A549 (cell line): ENCODE results near the gene VWA8.
A peak's percentile ranks its signal among the peaks of the same experiment; 100 is the strongest.

Experiments
- CBX8 ChIP-seq: fragments of 200-600 bp; sonication (generic); IDR thresholded peaks from 2 replicates; pipeline ENCODE4 v1.6.1; 2016
- CTCF ChIP-seq: fragments of >200 bp; sonication (Bioruptor Twin); formaldehyde crosslinking; IDR thresholded peaks from 3 replicates; pipeline ENCODE4 v1.5.1; 2016
- ESRRA ChIP-seq: fragments of 150-350 bp; IDR thresholded peaks from 2 replicates; pipeline ENCODE4 v1.6.1; 2014; ENCODE audit warnings: mild to moderate bottlenecking, low read length, borderline replicate concordance
- HOXB13 ChIP-seq: fragments of 250-450 bp; sonication (Bioruptor Pico); IDR thresholded peaks from 2 replicates; pipeline ENCODE4 v1.5.0; 2020; ENCODE audit warnings: low read depth, mild to moderate bottlenecking, moderate library complexity
- KDM1A ChIP-seq: fragments of 200-600 bp; sonication (generic); IDR thresholded peaks from 2 replicates; pipeline ENCODE4 v1.6.1; 2016; ENCODE audit warnings: low read depth, mild to moderate bottlenecking
- KDM5A ChIP-seq: fragments of 200-600 bp; sonication (generic); IDR thresholded peaks from 2 replicates; pipeline ENCODE4 v1.6.1; 2016; ENCODE audit warnings: antibody characterized with exemption, mild to moderate bottlenecking
- MAX ChIP-seq: IDR thresholded peaks from 2 replicates; pipeline ENCODE4 v1.6.1; 2012
- POLR2A ChIP-seq: IDR thresholded peaks from 2 replicates; pipeline ENCODE4 v1.6.1; 2012; ENCODE audit warnings: mild to moderate bottlenecking, low read length
- RAD21 ChIP-seq, 2 experiments: fragments of >200 bp in 1 of 2; sonication (Bioruptor Twin) in 1 of 2; formaldehyde crosslinking in 1 of 2; IDR thresholded peaks in 1 of 2; conservative IDR thresholded peaks in 1 of 2; 2 replicates in 1 of 2; 3 replicates in 1 of 2; pipeline ENCODE4 v1.6.1; 2012 to 2018; ENCODE audit warnings: inconsistent platforms in 1 of 2
- RFX5 ChIP-seq: fragments of 450-650 bp; IDR thresholded peaks from 2 replicates; pipeline ENCODE4 v1.7.1; 2014; ENCODE audit warnings: antibody characterized with exemption, mild to moderate bottlenecking, moderate library complexity
- RNF2 ChIP-seq: fragments of 200-600 bp; sonication (generic); IDR thresholded peaks from 2 replicates; pipeline ENCODE4 v1.6.1; 2016; ENCODE audit warnings: low read depth, mild to moderate bottlenecking, antibody characterized with exemption, moderate library complexity, borderline replicate concordance
- USF2 ChIP-seq: fragments of 450-650 bp; IDR thresholded peaks from 2 replicates; pipeline ENCODE4 v1.6.1; 2014; ENCODE audit warnings: antibody characterized with exemption
- ZFP36 ChIP-seq: fragments of 450-650 bp; IDR thresholded peaks from 2 replicates; pipeline ENCODE4 v1.6.1; 2014; ENCODE audit warnings: borderline replicate concordance; ENCODE audit not compliant: partially characterized antibody

- TF ChIP-seq ESRRA (no peak), RFX5 (no peak), CTCF (0 out of 3 replicates have a peak, but pooled peaks have one; percentile 8), USF2 (no peak), RNF2 (no peak), MAX (no peak), RAD21 (conservative IDR thresholded peaks at IDR 0.05 in 1 of 2, IDR thresholded peaks at IDR 0.05 in 1 of 2) (peak; percentile 29 to 31; a peak in 2 of 5 replicates), POLR2A (no peak), HOXB13 (CRISPR knock-in tag) (no peak), CBX8 (no peak), KDM1A (no peak), KDM5A (no peak), ZFP36 (no peak)
These were observed 18.3 kb downstream of the VWA8 start for GRCh38 chr13:41942462-41943094.
